ENCODE measurements around the gene PPP2CA.

DNA sequence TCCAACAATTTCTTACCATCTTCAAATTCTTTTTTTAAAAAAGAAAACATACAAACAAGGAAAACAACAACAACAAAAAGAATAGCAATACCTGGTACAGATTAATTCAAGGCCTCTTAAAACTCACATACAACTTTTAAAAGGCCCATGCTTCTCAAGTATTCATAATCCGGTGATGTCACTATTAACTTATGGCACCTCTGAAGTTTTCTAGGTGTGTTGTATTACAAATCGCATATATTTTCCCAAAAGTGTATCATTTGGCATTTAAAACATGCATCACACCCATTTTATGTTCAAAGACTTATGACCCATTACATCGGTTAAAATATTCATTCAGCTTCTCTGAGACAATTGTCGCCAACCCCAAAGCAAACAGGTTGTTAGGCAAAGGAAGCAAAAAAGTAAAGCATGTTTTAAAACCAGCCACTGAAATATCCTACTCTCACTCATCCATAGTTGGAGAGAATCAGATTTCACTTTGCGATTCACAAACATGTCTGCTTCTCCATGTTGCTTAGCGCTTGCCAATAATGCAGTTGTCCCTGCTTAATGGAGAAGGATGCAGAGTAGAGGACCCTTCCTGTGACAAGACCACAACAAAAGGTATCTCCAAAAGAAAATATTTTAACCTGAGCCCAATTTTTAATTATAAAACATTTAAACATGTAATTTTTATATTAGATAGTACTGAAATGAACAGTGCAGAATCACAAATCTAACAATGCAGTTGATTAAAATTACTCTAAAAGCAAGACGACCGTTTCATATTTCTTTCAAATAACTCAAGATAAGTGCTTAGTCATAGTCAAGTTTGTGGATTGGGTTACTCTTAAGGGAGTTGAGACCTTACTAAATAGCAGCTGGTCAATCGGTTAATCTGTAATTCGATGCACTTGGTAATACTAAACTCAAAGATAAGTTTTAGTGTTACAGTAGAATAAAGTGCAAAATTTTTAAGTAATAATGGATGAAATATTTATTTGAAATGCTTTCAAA, 50.7 kb downstream of the PPP2CA start:
- TF ChIP-seq CTCF (IDR thresholded peaks at IDR 0.05) = no peak
- TF ChIP-seq POLR2AphosphoS5 (IDR thresholded peaks at IDR 0.05) = no peak
- no peak for TF ChIP-seq EP300 (IDR thresholded peaks at IDR 0.05)
- TF ChIP-seq POLR2A (IDR thresholded peaks at IDR 0.05; ENCODE audit: low read depth) = no peak
